Right hindlimb (tissue), 1 donor: ENCODE measurements around the gene HPCAL1.

Experiments used
- DNase-seq: peaks from one replicate; pipeline ENCODE4 v3.0.0-alpha.2; 2018

HPCAL1 gene

GRCh38 chr2:10269711-10270610 is 32.7 kb upstream of the HPCAL1 start:
- DNase-seq = no peak

DNA sequence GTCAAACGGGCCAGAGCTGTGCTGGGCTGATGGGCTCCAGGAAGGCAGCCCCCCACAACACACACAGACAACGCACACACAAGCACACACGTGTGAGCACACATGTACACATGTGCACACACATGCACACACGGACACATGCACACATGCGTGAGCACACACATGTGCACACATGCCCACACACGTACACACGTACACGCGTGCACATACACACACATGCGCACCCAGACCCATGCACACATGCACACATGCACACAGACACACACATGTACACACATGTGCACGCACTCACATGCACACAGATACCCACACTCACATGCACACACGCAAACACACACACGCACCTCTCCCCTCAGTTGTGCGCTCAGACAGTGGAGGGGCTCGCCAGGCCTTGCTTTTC is 31.2 kb upstream of the HPCAL1 start:
- DNase-seq = no peak

- DNase-seq = no peak
Measured at GRCh38 chr2:10271946-10272345, 30.8 kb upstream of the HPCAL1 start.

DNA sequence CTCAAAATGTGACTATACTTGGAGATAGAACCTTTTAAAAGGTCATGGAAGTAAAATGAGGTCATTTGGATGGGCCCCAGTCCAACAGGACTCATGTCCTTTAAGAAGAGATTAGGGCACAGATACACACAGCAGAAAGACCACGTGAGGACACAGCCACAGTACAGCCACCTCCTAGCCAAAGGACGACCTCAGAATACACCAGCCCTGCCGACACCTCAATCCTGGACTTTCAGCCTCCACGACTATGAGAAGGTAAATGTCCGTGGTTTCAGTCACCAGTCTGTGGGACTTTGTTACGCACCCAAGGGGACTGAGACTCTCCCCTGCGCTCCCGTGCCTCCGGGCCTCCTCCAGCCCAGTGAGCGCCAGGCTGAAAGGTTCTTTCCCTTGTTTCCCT is 30.2 kb upstream of the HPCAL1 start:
- no peak for DNase-seq

DNA sequence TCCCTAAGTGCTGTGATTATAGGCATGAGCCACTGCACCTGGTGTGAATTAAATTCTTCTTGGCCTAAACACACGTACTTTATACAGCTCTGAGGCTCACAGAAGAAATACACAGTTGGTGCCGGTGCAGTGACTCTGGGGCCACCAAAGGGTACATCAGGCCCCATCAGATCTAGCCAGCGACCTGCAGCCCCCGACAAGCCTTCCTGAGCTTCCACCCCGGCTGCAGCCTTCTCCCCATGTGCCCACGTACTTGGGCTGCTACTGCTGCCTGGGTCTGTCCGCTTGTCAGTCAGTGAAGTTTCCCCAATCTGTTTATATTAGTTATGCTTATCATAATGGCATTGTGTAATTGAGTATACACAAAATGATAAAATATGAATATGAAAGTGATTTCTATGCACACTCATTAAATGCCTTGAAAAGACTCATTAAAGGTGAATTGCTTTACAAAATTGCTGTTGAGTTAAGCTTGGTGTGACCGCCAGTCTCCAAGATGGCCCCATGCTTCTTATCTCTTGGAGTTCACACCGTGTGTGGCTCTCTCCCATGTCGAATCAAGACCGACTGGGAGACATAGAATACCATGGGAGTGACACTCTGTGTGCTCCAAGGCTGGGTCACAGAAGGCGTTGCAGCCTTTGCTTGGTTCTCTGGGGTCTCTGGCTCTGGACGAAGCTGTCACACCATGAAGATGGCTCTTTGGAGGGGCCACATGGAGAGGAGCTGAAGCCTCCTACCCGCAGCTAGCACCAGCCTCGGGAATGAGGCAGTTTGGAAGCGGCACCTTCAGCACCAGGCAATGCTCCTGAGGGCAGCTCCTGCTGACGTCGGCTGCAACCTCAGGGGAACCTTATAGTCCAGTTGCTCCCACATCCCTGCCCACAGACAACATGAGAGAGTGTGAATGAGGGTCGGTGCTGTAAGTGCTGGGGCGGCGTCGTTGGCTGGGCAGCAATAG is 29.2 kb upstream of the HPCAL1 start:
- DNase-seq = no peak

DNA sequence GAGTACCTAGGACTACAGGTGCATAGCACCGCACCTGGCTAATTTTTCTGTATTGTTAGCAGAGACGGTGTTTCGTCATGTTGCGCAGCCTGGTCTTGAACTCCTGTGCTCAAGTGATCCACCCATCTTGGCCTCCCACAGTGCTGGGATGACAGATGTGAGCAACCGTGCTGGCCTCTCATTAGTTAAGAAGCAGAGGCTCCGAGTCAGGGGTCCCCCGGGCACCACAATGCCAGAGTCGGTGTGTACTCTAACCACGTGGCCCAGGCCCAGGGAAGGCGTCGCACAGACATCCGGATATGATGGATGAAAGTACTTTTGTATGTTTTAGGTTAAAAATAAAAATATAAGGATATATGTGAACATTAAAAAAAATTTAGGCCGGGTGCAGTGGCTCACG is 28.3 kb upstream of the HPCAL1 start:
- DNase-seq = no peak

- no peak for DNase-seq
Measured at GRCh38 chr2:10274983-10275802, 27.5 kb upstream of the HPCAL1 start.

DNA sequence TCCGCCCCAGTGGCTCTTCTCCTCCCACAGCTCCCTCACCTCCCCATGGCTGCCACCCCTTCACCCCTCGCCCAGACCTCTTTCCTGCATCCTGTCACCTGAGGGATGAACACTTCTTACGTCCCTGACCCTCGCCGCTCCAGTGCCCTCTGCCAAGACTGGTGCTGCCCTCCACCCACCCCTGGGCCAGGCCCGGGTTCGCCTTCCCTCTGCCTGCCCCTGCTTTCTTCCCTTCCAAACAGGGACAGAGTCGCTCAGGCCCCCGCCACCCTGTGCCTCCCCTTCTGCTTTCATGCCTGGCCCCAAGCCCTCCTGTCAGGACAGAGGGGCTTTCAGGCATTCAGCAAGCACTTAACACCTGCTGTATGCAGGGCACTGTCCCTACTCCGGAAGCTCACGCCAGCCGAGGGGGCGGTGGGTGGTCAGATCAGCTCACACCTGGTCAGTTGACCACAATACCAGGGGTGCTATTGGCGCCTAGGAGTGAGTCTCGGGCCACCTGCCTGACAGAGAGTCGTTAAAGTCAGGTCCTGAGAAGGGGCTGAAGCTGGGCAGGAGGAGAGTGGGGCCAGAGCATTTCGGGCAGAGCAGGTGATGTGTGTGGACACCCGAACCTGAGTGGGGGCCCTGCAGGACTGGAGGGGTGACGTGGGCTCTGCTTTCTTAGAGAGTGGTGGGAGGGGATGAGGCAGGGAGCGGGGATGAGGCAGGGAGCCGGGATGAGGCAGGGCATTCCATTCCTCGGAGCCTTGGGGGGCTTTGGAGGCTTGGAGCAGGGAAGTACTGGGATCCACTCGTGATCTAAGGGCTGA is 26.0 kb upstream of the HPCAL1 start:
- DNase-seq = no peak

GRCh38 chr2:10277293-10278028 is 25.2 kb upstream of the HPCAL1 start:
- no peak for DNase-seq

GRCh38 chr2:10278029-10278762 is 24.5 kb upstream of the HPCAL1 start:
- peak; percentile 70 for DNase-seq

- no peak for DNase-seq
Measured at GRCh38 chr2:10278763-10279471, 23.8 kb upstream of the HPCAL1 start.

DNA sequence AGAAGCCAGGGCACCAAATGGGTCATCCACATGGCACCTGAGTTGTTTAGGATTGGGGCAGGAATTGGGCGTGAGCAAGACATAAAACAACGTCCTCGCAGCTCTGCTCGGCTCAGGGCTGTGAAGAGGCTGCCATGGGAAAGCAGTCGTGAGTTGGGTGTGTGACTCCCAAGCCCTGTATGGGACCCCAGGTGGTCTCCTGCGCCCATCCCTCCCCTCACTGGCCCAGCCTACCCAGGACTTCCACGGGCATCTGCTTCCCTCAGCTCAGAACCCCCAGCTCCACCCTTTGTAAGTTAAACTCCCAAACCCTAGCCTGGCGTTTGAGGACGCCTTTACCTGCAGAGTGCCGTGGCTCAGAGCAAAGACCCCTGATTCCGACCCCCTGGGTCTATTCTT is 23.2 kb upstream of the HPCAL1 start:
- DNase-seq = no peak

- no peak for DNase-seq
Measured at GRCh38 chr2:10279946-10280463, 22.7 kb upstream of the HPCAL1 start.

GRCh38 chr2:10281891-10282290 is 20.8 kb upstream of the HPCAL1 start:
- DNase-seq = no peak

DNA sequence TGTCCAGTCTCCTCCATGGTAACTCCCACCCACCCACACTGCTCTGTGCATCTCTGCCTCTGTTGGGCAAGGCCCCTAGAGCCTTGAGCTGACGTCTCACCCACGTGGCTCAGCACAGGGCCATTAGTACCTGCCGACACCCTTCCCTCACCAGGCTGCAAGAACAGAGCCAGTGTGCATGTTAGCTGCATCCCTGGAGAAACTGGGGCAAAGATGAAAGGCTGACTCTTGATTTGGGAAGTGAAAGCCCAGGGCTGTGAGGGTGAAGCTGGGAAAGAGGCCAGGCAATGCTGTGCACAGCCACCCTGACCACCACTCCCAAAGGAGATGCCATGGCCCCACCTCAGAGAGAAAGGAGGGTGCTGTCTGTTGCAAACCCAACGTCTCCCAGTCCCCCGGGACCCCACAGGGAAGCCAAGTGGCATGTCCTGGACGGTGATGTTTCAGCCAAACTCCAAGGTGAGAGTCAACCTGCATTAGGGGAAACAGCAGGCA is 20.0 kb upstream of the HPCAL1 start:
- DNase-seq = no peak

DNA sequence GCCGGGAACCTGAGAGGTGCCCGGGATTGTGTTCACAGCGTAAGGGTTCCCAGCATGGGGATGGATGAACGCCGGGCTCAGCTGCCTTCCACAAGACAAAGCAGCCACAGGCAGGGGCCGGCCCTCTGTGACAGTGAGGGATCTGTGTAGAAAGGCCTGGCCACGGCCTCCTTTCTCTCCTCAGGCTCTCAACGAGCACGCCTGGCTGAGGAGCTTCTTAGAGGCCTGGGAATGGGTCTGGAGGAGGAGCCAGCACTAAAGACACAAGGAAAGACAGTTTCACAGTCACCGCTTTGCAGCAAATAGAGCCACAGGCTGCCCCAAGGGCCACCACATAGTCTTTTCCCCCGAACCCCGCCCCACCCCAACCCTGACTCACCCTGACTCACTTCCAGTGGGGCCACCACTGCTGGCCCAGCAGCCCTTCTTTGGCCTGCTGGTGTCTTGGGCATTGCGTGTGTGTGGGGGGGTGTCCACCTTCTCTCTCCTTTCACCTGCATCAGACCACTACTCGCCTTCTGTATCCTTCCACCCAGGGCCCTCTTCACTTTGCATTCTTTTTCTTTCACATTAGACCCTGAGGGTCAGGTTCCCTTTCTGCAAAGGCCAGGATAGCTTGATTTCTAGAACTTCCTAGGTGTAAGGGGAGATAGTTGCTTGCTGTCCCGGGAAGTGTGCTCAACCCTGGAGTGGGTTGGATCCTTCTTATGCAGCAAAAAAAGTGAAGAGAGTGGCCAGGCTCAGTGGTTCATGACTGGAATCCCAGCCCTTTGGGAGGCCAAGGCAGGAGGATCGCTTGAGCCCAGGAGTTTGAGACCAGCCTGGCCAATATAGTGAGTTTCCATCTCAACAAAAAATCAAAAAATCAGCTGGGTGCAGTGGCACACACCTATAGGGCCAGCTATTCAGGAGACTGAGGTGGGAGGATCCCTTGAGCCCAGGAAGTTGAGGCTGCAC is 19.3 kb upstream of the HPCAL1 start:
- DNase-seq = no peak

GRCh38 chr2:10284108-10284870 is 18.4 kb upstream of the HPCAL1 start:
- DNase-seq = no peak
